ENCODE data around the gene LRIG1.

LRIG1 gene

GRCh38 chr3:66390013-66390412 lies 110.8 kb downstream of the LRIG1 start:
- DNase-seq (ENCODE audit: low spot score) (no peak), FAIRE-seq (no peak)

- FAIRE-seq, result no peak
Measured at GRCh38 chr3:66386925-66387650, 113.7 kb downstream of the LRIG1 start.

GRCh38 chr3:66386011-66386924 lies 114.6 kb downstream of the LRIG1 start:
- FAIRE-seq, result no peak
- DNase-seq (ENCODE audit: low spot score), result no peak

More at GRCh38 chr3:66386925-66387650, 113.7 kb downstream of the LRIG1 start:
- DNase-seq (ENCODE audit: low spot score), result no peak

- FAIRE-seq (no peak), DNase-seq (ENCODE audit: low spot score) (no peak)
Measured at GRCh38 chr3:66385066-66385465, 115.8 kb downstream of the LRIG1 start.

- FAIRE-seq (no peak), DNase-seq (ENCODE audit: low spot score) (no peak)
Measured at GRCh38 chr3:66383998-66384745, 116.7 kb downstream of the LRIG1 start.

- FAIRE-seq, result no peak
- no peak for DNase-seq (ENCODE audit: low spot score)
Measured at GRCh38 chr3:66383023-66383422, 117.8 kb downstream of the LRIG1 start.

- FAIRE-seq, result no peak
- DNase-seq (ENCODE audit: low spot score), result no peak
Measured at GRCh38 chr3:66382142-66382541, 118.7 kb downstream of the LRIG1 start.

GRCh38 chr3:66381626-66382025 lies 119.2 kb downstream of the LRIG1 start:
- DNase-seq (ENCODE audit: low spot score), result no peak
- FAIRE-seq, result no peak

- no peak for DNase-seq (ENCODE audit: low spot score)
- FAIRE-seq, result no peak
Measured at GRCh38 chr3:66380200-66380932, 120.5 kb downstream of the LRIG1 start.

GRCh38 chr3:66379565-66379964 lies 121.3 kb downstream of the LRIG1 start:
- DNase-seq (ENCODE audit: low spot score) (no peak), FAIRE-seq (no peak)

- peak; percentile 18 for DNase-seq (ENCODE audit: low spot score)
- FAIRE-seq, result no peak
Measured at GRCh38 chr3:66378256-66378655, 122.6 kb downstream of the LRIG1 start.

- DNase-seq (ENCODE audit: low spot score), result no peak
- FAIRE-seq, result no peak
Measured at GRCh38 chr3:66377800-66378199, 123.0 kb downstream of the LRIG1 start.

- DNase-seq (ENCODE audit: low spot score), result peak; percentile 57
Measured at GRCh38 chr3:66376568-66376967, 124.3 kb downstream of the LRIG1 start.

GRCh38 chr3:66372681-66373350 lies 128.0 kb downstream of the LRIG1 start:
- peak; percentile 14 for DNase-seq (ENCODE audit: low spot score)
- FAIRE-seq, result no peak

More at GRCh38 chr3:66376568-66376967, 124.3 kb downstream of the LRIG1 start:
- FAIRE-seq, result no peak

- no peak for DNase-seq (ENCODE audit: low spot score)
- no peak for FAIRE-seq
Measured at GRCh38 chr3:66371432-66371831, 129.4 kb downstream of the LRIG1 start.

GRCh38 chr3:66370179-66370578 lies 130.6 kb downstream of the LRIG1 start:
- FAIRE-seq, result no peak
- DNase-seq (ENCODE audit: low spot score), result no peak

- DNase-seq (ENCODE audit: low spot score), result no peak
Measured at GRCh38 chr3:66367979-66368378, 132.8 kb downstream of the LRIG1 start.

GRCh38 chr3:66366747-66367146 lies 134.1 kb downstream of the LRIG1 start:
- FAIRE-seq (no peak), DNase-seq (ENCODE audit: low spot score) (no peak)

More at GRCh38 chr3:66367979-66368378, 132.8 kb downstream of the LRIG1 start:
- no peak for FAIRE-seq

GRCh38 chr3:66365080-66365479 lies 135.7 kb downstream of the LRIG1 start:
- DNase-seq (ENCODE audit: low spot score) (no peak), FAIRE-seq (no peak)

- no peak for FAIRE-seq
- peak; percentile 24 for DNase-seq (ENCODE audit: low spot score)
Measured at GRCh38 chr3:66363148-66363547, 137.7 kb downstream of the LRIG1 start.
